Stimulated activated CD8-positive, alpha-beta memory T cell treated with anti-CD3 and anti-CD28 coated beads, Interleukin-15, amount 100 ng/mL, for 1 hour (primary cell): Measurements from ENCODE around the gene GIPC3.
"Not testable (repeated sequence)": the region's sequence is repeated elsewhere in the genome, so short reads cannot be mapped to it uniquely, and the experiment has no call there.

ENCODE experiments used
- DNase-seq: peaks from one replicate; pipeline ENCODE4 v3.0.0-alpha.2; 2020; ENCODE audit warnings: low read depth

GIPC3 gene

DNA sequence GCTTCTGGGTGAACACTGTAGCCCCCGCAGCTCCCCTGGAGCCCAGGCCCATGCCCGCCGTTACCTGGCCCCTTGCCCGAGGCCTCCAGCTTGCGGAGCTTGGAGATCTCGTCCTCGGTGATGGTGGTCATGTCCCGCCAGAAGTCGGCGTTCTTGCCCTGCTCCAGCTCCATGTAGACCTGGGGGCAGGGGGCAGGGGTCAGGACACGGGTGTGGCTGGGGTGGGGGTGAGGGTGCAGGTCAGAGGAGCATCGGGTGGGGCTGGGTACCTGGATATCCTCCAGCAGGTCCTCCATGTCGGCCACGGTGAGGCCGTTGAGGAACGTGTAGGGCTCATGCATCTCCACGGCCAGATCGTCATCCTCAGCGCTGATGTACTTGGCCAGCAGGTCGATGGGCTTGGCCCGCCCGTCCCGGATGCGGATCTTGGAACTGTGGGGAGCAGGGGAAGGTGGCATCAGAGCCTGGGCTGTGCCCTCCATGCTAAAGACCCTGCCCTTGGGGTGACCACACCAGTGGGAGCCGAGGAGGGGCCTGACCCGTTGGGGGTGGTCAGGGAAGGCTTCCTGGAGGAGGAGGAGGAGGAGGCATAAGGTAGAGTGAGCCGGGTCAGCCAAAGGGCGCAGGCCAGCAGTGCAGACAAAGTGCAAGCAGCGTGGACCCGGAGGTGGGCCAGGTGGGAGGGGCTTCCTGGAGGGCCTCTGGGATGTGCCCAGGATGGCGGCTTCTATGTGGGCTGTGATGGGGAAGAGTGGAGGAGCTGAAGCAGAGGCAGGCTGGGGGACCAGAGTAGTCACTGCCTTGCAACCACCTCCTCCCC lies 33.7 kb downstream of the GIPC3 start:
- no peak for DNase-seq

DNA sequence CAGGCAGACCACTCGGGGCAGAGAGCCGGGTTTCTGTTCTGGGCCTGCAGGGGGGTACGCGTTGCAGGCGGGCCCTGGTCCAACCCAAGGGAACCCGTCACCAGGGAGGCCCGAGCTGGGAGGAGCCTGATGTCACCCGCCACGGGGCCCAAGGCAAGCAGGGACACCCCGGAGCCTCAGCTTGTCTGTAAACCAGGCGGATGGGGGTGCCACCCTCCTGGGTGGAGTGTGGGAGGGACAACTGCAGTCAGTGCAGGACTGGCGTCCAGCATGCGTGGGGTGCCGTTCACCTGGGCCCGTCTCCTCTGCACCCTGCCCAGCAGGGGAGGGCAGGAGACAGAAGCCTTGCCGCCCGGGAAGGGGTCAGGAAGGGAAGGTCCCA lies 34.3 kb downstream of the GIPC3 start:
- DNase-seq, result no peak

DNA sequence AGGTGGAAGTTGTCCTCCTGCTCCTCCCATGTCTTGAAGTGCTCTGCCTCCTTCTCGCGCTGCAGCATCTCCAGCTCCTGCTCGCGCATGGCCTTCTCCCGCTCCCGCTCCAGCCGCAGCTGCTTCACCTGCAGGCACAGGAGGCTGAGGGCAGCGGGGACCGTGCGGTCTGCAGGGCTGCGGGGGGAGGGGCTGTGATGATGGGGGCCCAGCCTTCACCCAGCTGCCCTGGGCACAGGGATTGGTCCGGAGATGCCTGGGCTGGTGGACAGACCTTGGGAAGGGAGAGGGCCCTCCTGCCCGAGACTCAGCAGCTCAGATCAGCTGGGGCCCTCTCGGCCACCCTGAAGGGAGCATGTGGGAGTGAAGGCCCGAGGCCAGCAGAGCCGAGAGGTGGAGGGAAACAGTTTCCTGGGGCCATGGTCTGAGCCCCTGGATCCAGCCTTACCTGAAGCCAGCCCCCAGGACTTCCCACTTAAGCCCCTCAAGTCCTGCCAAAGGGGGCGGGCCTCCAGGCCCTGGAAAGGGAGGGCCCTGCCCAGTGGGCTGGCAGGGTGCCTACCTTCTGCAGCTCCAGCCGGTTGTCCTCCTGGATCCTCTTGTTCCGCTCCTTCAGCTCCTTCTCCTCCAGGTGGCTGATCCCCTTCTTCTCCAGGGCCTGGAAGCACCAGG lies 35.0 kb downstream of the GIPC3 start:
- no peak for DNase-seq

DNA sequence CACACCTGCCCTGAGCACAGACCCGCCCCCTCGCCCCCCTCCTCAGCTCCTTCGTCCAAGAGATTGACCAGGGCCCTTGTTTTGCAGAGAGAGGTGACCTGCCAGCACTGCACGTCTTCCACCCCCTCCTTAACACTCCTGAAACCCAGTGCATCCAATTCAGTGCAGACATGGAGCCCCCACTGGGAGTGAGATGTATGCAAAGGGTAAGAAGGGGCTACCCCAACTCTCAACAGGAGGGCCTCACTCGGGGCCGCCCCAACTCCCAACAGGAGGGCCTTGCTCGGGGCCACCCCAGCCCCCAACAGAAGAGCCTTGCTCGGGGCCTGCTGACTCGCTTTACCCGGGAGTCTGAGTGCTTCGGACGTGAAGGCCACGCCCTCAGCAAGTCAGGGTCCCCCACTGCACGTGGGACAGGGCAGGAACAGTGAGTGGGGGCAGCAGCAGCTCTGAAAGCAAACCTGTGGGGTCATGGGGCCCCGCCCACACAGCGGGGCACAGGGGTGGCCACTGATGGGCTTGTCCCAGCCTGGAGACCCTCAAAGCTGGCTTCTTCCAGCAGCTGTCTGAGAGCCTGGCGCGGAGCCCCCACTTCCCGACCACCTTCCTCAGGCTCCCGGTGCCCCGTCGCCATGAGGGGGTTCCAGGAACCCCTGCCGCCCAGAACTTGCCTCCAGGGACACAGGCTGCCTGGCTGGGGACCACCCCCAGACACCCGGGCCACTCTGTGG lies 35.7 kb downstream of the GIPC3 start:
- DNase-seq, result no peak

DNA sequence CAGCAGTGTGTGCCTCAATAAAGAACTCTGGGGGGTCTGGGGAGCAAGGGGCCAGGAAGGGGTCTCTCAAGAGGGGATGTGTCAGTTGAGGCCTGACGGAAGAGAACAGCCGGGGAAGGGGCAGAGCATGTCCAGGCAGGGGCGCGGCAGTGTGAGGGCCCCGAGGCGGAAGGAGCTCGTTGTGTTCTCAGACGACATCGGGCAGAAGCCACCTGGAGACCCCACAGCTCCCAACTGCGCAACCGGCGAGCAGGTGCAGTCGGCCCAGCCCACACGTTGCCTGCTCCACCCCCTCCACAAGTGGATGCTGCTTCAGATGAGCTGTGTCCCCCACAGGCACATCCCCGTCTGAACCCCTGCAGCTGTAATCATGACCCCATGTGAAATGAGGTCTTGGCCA lies 36.4 kb downstream of the GIPC3 start:
- DNase-seq, result no peak

DNA sequence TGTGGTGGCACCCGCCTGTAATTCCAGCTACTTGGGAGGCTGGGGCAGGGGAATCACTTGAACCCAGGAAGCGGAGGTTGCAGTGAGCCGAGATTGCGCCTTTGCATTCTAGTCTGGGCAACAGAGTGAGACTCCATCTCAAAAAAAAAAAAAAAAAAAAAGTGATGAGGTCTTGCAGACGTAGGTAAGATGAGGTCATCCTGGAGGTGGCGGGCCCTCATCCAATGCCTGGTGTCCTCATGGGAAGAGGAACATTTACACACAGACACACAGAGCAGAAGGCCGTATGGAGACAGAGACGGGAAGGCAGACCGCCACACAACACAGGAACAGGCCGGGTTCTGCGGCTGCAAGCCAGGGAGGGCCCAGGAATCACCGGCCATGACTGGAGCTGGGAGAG lies 36.9 kb downstream of the GIPC3 start:
- no peak for DNase-seq

DNA sequence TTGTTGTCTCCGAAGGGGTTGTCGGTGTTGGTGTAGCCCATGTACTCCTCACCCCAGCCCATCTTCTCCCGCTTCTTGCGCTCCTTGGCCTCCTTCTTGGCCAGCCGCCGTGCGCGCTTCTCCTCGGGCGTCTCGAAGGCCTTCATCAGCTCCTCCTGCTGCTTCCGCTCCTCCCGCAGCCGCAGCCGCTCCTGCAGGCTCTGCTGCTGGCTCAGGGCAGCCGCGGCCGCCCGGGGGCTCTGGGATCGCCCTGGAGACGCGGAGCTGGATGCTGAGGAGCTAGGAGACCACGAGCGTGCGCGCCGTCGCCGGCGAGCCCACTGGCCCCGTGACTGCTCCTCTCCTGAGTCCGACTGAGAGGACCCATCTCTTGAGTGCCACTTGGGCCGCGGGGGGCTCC lies 38.4 kb downstream of the GIPC3 start:
- no peak for DNase-seq

DNA sequence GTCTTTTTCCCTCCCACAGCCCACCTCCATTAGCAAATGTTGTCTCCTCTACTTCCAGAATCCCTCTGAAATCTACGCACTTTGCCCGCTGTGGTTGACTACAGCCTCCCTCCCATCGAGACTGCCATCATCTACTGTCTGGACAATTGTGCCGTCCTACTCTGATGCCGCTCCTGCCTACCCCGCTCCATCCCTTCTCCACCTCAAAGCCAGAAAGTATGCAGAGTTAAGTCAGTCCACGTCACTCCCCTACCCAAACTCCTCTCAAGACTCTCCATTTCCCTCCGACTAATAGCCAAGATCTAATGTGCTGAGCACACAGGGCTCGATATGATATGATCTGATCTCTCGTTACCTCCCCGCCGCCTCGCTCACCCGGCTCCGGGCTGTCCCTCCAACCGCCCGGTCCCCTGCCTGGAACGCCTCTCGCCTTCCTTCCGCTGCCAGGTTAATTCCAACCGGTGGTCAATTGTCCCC lies 40.8 kb downstream of the GIPC3 start:
- DNase-seq, result no peak

DNA sequence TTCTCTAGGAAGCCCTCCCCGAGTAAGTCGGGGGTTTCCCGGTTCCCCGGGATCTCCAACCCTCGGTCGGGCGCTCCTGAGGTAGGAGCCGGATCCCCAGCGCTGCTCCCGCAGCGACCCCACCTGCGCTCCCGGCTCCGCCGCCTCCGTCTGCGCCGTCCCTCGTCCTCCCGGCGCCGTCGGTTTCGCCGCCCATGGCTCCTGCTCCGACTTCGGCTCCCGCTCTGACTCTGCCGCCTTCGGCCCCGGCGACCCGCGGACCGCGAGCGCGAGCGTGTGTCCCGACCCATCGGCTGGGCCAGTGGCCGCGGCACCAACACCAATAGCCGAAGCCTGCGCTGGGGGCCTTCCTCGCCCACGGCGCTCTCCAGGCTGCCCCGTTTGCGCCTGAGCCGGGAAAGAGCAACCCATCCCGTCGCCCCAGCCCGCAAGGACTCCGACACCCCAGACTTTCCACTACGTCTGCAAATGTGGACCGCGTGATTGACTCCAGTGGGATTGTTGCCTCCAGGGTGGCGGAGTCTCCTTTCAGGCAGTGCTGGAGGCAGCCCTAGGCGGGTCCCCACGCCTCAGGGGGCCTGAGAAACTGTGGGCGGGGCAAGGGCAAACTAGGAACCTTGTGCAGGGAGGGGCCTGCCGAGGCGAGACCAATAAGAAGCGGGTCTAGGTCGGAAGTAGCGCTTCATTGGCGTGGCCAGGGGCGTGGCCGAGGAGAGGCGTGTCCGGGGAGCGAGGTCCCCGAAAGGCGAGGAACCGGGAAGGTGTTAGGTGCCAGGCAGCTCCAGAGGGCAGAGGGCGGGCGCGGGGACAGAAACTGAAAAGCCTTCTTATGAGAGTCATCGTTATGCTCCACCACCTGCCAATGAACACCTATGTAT lies 41.4 kb downstream of the GIPC3 start, which contains the start of gene CACTIN:
Gene CACTIN (minus strand): TSS at position 318 of the 878 bp plus-strand sequence. CDS start 28 bp downstream, at position 290.
- peak; percentile 98 for DNase-seq

DNA sequence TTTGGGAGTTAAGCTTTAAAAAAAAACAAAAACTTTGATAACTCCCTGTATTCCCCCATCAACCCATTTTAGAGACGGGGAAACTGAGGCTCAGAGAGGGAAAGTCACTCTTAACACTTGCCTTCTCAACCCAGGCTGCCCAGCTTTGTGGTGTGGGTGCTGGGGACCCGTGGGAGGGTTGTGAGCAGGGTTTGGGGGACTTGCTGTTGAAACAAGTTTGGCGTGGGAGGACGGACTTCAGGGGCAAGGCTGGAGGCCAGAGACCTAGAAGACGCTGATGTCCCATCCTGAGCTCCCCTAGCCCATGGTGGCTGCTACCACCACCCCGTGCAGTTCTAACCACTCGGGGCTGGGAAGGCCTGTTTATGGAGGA lies 42.1 kb downstream of the GIPC3 start:
- no peak for DNase-seq

DNA sequence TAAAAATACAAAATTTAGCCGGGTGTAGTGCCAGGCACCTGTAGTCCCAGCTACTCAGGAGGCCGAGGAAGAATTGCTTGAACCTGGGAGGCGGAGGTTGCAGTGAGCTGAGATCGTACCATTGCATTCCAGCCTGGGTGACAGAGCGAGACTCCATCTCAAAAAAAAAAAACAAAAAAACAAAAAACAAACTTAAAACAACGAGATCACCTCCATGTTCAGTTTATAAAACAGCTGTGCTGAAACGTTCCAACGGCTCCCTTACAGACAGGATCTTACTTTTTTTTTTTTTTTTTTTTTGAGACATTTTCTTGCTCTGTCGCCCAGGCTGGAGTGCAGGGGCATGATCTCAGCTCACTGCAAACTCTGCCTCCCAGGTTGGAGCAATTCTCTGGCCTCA lies 43.5 kb downstream of the GIPC3 start:
- not testable (repeated sequence) for DNase-seq

DNA sequence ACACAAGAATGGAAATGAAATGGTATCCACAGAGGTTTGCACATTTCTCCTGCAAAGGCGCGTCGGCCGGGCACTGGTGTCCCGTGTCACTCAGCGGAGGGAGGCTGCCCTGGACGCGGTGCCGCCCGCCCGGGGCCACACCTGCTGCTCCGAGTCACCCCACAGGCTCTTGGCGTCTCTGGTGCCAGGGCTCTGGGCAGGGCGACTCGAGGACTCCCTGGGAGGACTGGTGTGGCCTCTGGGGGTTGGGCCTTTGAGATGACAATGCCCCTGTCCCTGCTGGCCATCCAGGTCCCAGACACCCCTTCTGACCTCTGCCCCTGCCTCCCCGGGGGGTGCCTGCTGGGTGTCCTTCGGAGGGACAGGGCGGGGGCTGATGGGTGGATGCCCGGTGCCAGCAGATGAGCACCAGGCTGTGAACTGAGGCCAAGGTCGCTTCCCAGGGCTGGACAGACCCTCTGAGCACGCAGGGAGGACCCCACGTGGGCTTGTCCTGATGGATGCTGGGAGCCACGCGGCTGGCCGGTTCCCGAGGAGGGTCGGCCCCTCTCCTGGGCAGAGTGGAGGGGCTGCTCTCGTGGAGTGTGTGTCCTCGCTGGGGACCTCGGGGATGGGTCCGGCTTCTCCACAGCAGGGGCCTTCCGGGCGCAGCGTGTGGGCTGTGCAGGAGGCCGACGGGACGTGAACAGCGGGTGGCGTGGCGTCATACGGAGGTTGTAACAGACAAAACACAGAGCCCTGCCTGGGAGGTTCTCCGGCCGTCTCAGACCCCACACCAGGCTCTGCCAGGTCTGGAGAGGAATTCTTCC lies 46.0 kb downstream of the GIPC3 start:
- DNase-seq, result no peak

DNA sequence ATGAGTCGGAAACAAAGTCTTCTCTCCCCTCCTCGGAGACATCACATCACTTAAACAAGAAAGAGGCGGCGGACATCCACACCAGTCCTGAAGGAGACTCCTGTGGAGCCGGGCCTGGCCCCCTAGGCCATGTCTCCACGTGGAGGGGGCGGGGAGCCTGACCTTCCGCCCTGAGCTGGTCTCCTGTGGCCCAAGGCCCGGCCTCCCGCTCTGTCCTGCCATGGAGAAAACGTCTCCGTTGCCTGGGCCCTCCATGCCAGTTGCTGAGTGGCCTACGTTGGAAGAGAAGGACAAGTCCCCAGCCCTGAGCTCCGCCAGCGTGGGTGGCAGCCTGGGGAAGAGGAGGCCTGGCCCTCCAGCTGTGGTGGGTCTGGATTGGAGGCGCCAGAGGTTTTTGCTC lies 46.8 kb downstream of the GIPC3 start:
- no peak for DNase-seq

DNA sequence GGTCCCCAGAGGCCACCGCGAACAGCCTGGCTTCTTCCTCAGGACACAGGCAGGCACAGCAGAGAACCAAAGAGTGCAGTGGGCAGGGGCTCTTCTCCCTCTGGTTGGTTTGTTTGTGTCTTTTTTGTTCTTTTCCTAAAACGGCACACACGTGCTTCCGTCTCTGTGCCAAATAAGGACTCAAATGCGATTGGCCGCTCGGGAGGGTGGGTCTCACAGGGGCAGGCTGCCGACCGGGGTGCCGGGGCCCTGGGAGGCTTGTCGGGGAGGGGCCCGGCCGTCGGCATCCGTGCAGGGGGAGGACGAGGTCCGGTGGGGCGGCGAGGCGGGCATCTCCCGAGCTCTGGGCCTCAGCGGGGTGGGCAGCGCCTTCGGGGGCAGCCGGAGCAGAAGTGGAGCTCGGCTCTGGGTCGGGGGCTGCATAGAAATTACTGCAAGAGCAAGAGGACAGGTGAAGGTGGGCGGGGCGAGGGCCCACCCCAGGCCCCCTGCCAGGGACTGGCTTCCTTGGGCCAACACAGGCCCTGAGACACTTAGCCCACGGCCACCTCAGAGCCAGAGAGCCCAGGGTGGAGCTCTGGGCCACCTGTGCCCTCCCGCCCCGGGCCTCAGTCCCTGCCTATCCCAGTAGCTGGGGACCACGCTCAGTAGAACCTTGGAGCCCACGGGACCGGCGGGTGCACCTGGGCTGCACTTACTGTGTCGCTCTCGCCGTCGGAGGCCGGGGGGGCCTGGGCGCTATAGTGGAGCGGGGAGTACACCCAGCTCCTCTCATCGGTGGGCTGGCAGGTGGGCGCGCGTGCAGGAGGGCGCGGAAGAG lies 47.7 kb downstream of the GIPC3 start:
- DNase-seq, result no peak

DNA sequence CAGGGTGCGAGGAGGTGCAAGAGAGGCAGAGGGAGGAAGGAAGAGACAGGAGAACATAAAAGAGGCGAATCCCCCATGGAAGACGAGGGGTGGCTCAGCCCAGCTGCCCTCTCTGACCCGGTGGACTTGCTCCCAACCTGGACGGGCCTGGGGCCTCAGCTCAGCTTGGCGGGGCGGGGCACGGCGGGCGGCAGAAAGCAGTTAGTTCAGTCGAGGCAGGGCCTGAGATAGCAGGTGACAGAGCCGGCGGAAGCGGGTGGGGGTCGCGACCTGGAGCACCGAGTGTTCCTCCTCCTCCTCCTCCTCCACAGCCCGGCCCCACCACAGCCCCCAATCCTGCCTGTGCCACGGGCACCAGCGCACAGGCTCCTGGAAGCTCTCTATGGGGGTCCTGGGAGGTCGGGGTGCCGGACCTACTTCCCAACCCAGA lies 48.3 kb downstream of the GIPC3 start:
- no peak for DNase-seq

DNA sequence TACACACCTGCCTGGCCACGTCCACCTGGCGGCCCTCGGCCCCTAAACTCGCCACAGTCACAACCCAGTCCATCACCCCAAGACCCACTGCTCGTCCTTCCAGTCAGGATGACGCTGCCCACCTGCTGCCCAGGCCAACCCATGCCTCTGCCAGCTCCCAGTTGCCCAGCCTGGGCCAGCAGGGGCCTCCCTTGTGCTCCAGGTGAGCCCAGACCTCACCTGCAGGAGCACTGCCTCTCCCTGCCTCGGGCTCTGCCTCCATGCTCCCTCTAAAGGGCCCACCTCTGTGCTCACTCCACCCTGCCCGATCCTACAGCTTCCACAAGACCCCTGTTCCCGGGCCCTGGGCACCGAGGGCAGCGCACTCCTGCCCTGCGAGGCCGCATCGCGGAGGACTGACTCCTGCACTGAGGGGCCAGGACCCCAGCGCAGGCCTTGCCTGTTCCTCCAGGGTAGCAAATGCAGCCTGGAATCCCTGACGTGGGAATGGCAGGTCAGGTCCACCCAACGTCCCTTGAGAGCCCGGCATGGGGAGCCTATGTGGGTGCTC lies 49.3 kb downstream of the GIPC3 start:
- no peak for DNase-seq

DNA sequence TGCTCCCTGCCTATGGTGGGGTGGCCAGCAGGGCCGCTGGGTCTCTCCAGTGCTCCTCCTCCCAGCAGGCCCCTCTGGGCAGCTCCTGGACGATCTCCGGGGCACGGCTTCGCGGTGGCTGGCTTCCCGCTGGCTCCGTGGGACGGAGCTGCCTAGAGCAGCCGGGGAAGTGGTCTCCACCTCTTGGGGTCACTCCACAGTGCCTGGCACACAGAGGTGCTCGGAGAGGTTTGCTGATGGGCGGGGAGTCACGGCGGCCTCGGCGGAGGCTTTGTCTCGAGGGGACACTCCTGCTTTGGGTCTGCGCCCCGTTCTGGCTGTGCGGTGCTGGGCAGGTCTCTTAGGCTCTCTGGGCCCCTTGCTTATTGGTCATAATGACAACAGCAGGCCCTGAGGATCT lies 51.2 kb downstream of the GIPC3 start:
- DNase-seq, result no peak

DNA sequence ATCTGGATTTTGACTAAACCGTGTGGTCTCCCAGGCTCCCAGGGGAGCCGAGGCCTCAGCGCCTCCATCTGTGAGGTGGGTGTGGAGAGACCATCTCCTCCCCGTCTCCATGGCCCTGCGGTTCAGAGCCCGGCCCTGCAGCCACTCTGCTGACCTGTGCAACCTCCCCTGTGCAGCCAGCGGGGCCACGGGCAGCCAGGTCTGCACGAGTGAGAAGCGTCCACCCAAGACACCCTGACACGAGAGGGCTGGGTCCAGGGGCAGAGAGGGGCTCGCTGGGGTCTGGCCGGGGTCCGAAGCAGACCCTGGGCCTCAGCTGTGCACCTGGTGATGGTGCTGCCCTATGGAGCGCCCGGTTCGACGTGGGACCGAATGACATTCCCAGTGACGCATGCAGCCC lies 51.7 kb downstream of the GIPC3 start:
- DNase-seq, result no peak

DNA sequence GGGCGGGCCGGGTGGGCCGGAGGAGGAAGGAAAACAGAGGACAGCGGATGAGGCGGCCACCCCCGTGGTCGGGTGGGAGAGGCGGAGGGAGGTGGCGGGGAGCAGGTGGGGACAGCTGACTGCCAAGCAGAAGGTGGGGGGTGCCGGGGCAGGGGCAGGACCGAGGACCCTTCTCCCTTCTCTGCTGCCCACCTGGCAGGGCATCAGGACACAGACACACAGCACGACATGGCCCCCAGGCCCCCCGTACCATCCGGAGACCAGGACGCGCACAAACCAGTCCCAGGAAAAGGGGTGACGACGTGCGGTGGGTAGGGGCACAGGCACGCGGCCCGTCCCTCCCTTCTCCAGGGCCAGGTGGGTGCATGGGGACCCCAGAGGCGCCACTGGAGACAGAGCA lies 52.3 kb downstream of the GIPC3 start:
- no peak for DNase-seq
